H9 (cell line): Measurements from ENCODE around the gene PNPLA7. TPM values are rescaled to one million over a fixed set of nuclear protein-coding genes. Genes with fewer than 3 reads are reported as not detected.

Source experiments
- DNase-seq: peaks from one replicate; pipeline ENCODE4 v3.0.0-alpha.2; 2017
- H2AFZ ChIP-seq: one replicate; pipeline ENCODE4 v1.6.1; 2013; ENCODE audit warnings: mild to moderate bottlenecking, low read length, control low read depth, moderate library complexity
- H2AK5ac ChIP-seq: 2 replicates; pipeline ENCODE4 v1.6.1; 2013; ENCODE audit warnings: low read length, control low read depth, mixed read lengths; ENCODE audit not compliant: insufficient read length
- H2BK120ac ChIP-seq: one replicate; pipeline ENCODE4 v1.6.1; 2013; ENCODE audit warnings: low read depth, mild to moderate bottlenecking, low read length, control low read depth, inconsistent platforms; ENCODE audit not compliant: poor library complexity, severe bottlenecking
- H2BK12ac ChIP-seq: 2 replicates; pipeline ENCODE4 v1.6.1; 2013; ENCODE audit warnings: low read length, control low read depth, mixed read lengths, low read depth; ENCODE audit not compliant: insufficient read length
- H2BK15ac ChIP-seq: 2 replicates; pipeline ENCODE4 v1.6.1; 2013; ENCODE audit warnings: low read depth, low read length, control low read depth
- H2BK20ac ChIP-seq: one replicate; pipeline ENCODE4 v1.6.1; 2013; ENCODE audit warnings: low read depth, mild to moderate bottlenecking, low read length, control low read depth, inconsistent platforms; ENCODE audit not compliant: poor library complexity, severe bottlenecking
- H2BK5ac ChIP-seq: 2 replicates; pipeline ENCODE4 v1.6.1; 2013; ENCODE audit warnings: low read length, control low read depth, mixed read lengths; ENCODE audit not compliant: insufficient read length
- H3K14ac ChIP-seq: 2 replicates; pipeline ENCODE4 v1.6.1; 2013; ENCODE audit warnings: low read length, control low read depth; ENCODE audit not compliant: insufficient read depth
- H3K18ac ChIP-seq: 2 replicates; pipeline ENCODE4 v1.6.1; 2013; ENCODE audit warnings: low read depth, mild to moderate bottlenecking, mixed read lengths, low read length, control low read depth; ENCODE audit not compliant: insufficient read length
- H3K23ac ChIP-seq: 2 replicates; pipeline ENCODE4 v1.6.1; 2013; ENCODE audit warnings: low read length, control low read depth, mixed read lengths, low read depth; ENCODE audit not compliant: insufficient read length
- H3K23me2 ChIP-seq: 2 replicates; pipeline ENCODE4 v1.6.1; 2013; ENCODE audit warnings: low read depth, mild to moderate bottlenecking, mixed read lengths, low read length, control low read depth; ENCODE audit not compliant: insufficient read length, poor library complexity, severe bottlenecking
- H3K27ac ChIP-seq: 2 replicates; pipeline ENCODE4 v1.5.1; 2013; ENCODE audit warnings: low read length, control low read depth, mixed read lengths, low read depth; ENCODE audit not compliant: insufficient read length
- H3K27me3 ChIP-seq: 2 replicates; pipeline ENCODE4 v1.6.1; 2013; ENCODE audit warnings: low read length, control low read depth, inconsistent platforms; ENCODE audit not compliant: insufficient read depth
- H3K4ac ChIP-seq: 2 replicates; pipeline ENCODE4 v1.6.1; 2013; ENCODE audit warnings: low read depth, mild to moderate bottlenecking, control low read depth, inconsistent platforms, low read length, moderate library complexity
- H3K4me1 ChIP-seq: 2 replicates; pipeline ENCODE4 v1.6.1; 2013; ENCODE audit warnings: low read length, control low read depth, inconsistent platforms; ENCODE audit not compliant: insufficient read depth
- H3K4me2 ChIP-seq: 2 replicates; pipeline ENCODE4 v1.6.1; 2013; ENCODE audit warnings: low read length, control low read depth, mixed read lengths; ENCODE audit not compliant: insufficient read length, insufficient read depth
- H3K56ac ChIP-seq: 2 replicates; pipeline ENCODE4 v1.6.1; 2013; ENCODE audit warnings: low read depth, mild to moderate bottlenecking, mixed read lengths, low read length, control low read depth; ENCODE audit not compliant: insufficient read length
- H3K79me1 ChIP-seq: 2 replicates; pipeline ENCODE4 v1.6.1; 2013; ENCODE audit warnings: low read depth, mild to moderate bottlenecking, moderate library complexity, low read length, control low read depth, inconsistent platforms; ENCODE audit not compliant: insufficient read depth, poor library complexity, severe bottlenecking
- H3K79me2 ChIP-seq: 2 replicates; pipeline ENCODE4 v1.6.1; 2013; ENCODE audit warnings: low read length, control low read depth, inconsistent platforms; ENCODE audit not compliant: insufficient read depth
- H3K9ac ChIP-seq: 2 replicates; pipeline ENCODE4 v1.6.1; 2013; ENCODE audit warnings: low read length, control low read depth, mixed read lengths; ENCODE audit not compliant: insufficient read length; ENCODE audit errors: extremely low read depth
- H3K9me3 ChIP-seq: one replicate; pipeline ENCODE4 v1.6.1; 2013; ENCODE audit warnings: low read depth, low read length, inconsistent platforms; ENCODE audit not compliant: control insufficient read depth
- H3T11ph ChIP-seq: one replicate; pipeline ENCODE4 v1.6.1; 2013; ENCODE audit warnings: mild to moderate bottlenecking, low read length, control low read depth, inconsistent platforms
- H4K20me1 ChIP-seq: one replicate; pipeline ENCODE4 v1.6.1; 2013; ENCODE audit not compliant: control insufficient read depth, insufficient read length, insufficient read depth
- H4K5ac ChIP-seq: 2 replicates; pipeline ENCODE4 v1.6.1; 2013; ENCODE audit warnings: low read depth, mild to moderate bottlenecking, mixed read lengths, low read length, control low read depth; ENCODE audit not compliant: insufficient read length
- H4K8ac ChIP-seq: replicated peaks from 2 replicates; pipeline ENCODE4 v1.6.1; 2013; ENCODE audit warnings: low read length, control low read depth, mixed read lengths, low read depth; ENCODE audit not compliant: insufficient read length
- H4K91ac ChIP-seq: 2 replicates; pipeline ENCODE4 v1.6.1; 2013; ENCODE audit warnings: low read depth, mild to moderate bottlenecking, moderate library complexity, mixed read lengths, low read length, control low read depth; ENCODE audit not compliant: insufficient read length
- H3K27ac Mint-ChIP-seq, 3 experiments: 2 replicates in 2 of 3; 3 replicates in 1 of 3; pipeline ENCODE4 v1.8.0; 2020 to 2021; ENCODE audit warnings: mixed read lengths in 3 of 3, mild to moderate bottlenecking in 1 of 3, moderate library complexity in 1 of 3
- H3K27me3 Mint-ChIP-seq: 2 replicates; pipeline ENCODE4 v1.8.0; 2021; ENCODE audit warnings: low read depth, mild to moderate bottlenecking, moderate library complexity, mixed read lengths
- H3K36me3 Mint-ChIP-seq, 3 experiments: 2 replicates in 2 of 3; 3 replicates in 1 of 3; pipeline ENCODE4 v1.8.0; 2020 to 2021; ENCODE audit warnings: low read depth in 3 of 3, mixed read lengths in 3 of 3; ENCODE audit not compliant: insufficient read depth in 1 of 3
- H3K4me1 Mint-ChIP-seq, 2 experiments: 2 replicates each; pipeline ENCODE4 v1.8.0; 2020; ENCODE audit warnings: mixed read lengths in 2 of 2
- H3K4me3 Mint-ChIP-seq, 2 experiments: 2 replicates in 1 of 2; 3 replicates in 1 of 2; pipeline ENCODE4 v1.8.0; 2020 to 2021; ENCODE audit warnings: mild to moderate bottlenecking in 2 of 2, mixed read lengths in 2 of 2, moderate library complexity in 1 of 2
- H3K9me3 Mint-ChIP-seq, 2 experiments: 2 replicates in 1 of 2; 3 replicates in 1 of 2; pipeline ENCODE4 v1.8.0; 2020; ENCODE audit warnings: mild to moderate bottlenecking in 2 of 2, mixed read lengths in 2 of 2, moderate library complexity in 1 of 2
- CTCF ChIP-seq: fragments of 200-600 bp; sonication (generic); conservative IDR thresholded peaks from 3 replicates; pipeline ENCODE4 v1.8.0; 2021; ENCODE audit warnings: antibody characterized with exemption, mild to moderate bottlenecking
- WGBS: extraction: QIAGEN DNeasy Blood & Tissue Kit; methylation state at CpG from one replicate; pipeline ENCODE4 v1.1.7; 2013; ENCODE audit warnings: missing lambda C conversion rate, low lambda C conversion rate, mixed read lengths; ENCODE audit not compliant: insufficient read length; ENCODE audit errors: extremely low coverage; 5-methylcytosine and 5-hydroxymethylcytosine counted together
- total RNA-seq: library from RNA; stranded (reverse); gene quantifications from 2 replicates; pipeline ENCODE4 v1.2.1, GENCODE V29; 2021

Gene PNPLA7
- total RNA-seq, 1 experiment from 2014 or later, result 1.8 TPM

DNA sequence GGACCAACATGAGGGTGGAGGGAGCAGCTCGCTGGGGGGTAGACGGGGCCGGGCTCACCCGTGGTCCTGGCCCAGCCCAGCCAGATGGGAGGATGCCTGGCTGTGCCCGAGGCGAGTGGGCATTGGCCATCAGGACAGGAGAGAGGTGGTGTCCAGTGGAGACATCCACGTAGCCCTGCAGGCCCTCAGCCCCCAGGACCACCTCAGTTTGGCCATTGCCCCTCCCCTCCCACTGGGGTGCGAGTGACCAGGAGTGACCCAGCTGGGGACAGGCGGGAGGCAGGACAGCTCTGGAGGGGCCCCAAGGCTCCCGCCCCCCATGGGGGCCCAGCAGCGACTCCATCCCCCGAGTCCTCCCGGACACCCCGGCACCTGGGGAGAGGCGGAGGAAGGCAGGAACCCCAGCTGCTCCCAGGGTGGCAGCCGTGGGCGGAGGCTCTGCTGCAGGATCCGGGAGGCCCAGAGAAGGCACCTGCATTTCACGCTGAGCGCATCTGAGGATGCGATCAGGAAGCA, 118.7 kb downstream of the PNPLA7 start:
- no peak for DNase-seq
- no peak overlapping the region for H3K27ac ChIP-seq
- no peak overlapping the region for H3K4ac ChIP-seq
- H3K14ac ChIP-seq, result no peak overlapping the region
- Mint-ChIP-seq H3K27me3 (no peaks in the 10 kb centered on the region; the same call in 1 of the 2 replicates), H3K36me3 (no peaks in the 10 kb centered on the region), H3K4me3 (no peak overlapping the region), H3K9me3 (no peaks in the 10 kb centered on the region), H3K27ac (no peak overlapping the region), H3K4me1 (no peaks in the 10 kb centered on the region; a peak in 1 of 4 replicates)
- no peak overlapping the region for H2BK5ac ChIP-seq
- H4K5ac ChIP-seq, result no peak overlapping the region
- no peak overlapping the region for H2BK15ac ChIP-seq
- H3K9ac ChIP-seq, result no peak overlapping the region
- no peak overlapping the region for H3T11ph ChIP-seq
- no peak for TF ChIP-seq CTCF
- H3K79me2 ChIP-seq, result no peaks in the 10 kb centered on the region
- H2AFZ ChIP-seq, result no peak overlapping the region
- no peaks in the 10 kb centered on the region for H3K9me3 ChIP-seq
- no peak overlapping the region for H3K4me2 ChIP-seq
- no peak overlapping the region for H4K8ac ChIP-seq
- no peak overlapping the region for H2AK5ac ChIP-seq
- no peaks in the 10 kb centered on the region for H3K27me3 ChIP-seq
- no peaks in the 10 kb centered on the region for H3K23me2 ChIP-seq
- no peak overlapping the region for H3K18ac ChIP-seq
- no peak overlapping the region for H2BK120ac ChIP-seq
- H3K56ac ChIP-seq, result no peak overlapping the region
- H4K20me1 ChIP-seq, result no peaks in the 10 kb centered on the region
- no peaks in the 10 kb centered on the region for H3K4me1 ChIP-seq
- no peak overlapping the region for H3K23ac ChIP-seq
- WGBS, result no CpG with 5 or more reads among the region's 21 CpGs
- no peak overlapping the region for H4K91ac ChIP-seq
- no peak overlapping the region for H2BK12ac ChIP-seq
- no peak overlapping the region for H2BK20ac ChIP-seq
- H3K79me1 ChIP-seq, result no peaks in the 10 kb centered on the region
